Activated B cell treated with CpG ODN at 0.5 μM for 24 hours (primary cell): Measurements from ENCODE around the gene SELENOW. TPM values are rescaled to one million over a fixed set of nuclear protein-coding genes. Genes with fewer than 3 reads are reported as not detected.
A peak's percentile ranks its signal among the peaks of the same experiment; 100 is the strongest.
"Not testable (repeated sequence)": the region's sequence is repeated elsewhere in the genome, so short reads cannot be mapped to it uniquely, and the experiment has no call there.

Experiments used
- ATAC-seq: fragments of 200-7000 bp; cut with Tn5 transposase; one replicate; pipeline ENCODE4 v1.10.0; 2021; ENCODE audit warnings: low read depth, mild to moderate bottlenecking, moderate library complexity
- CTCF ChIA-PET: fragments of 350-600 bp; sonication (Branson Sonifier 250); formaldehyde crosslinking; loops from one replicate; lab custom pipeline; 2021; ENCODE audit warnings: antibody characterized with exemption; lab: Charles Lee
- POLR2A ChIA-PET: fragments of 350-600 bp; sonication (Branson Sonifier 250); formaldehyde crosslinking; loops from one replicate; lab custom pipeline; 2021; ENCODE audit warnings: antibody characterized with exemption; lab: Charles Lee
- DNase-seq: peaks from one replicate; pipeline ENCODE4 v3.0.0; 2022
- H3K27ac Mint-ChIP-seq: one replicate; pipeline ENCODE4 v1.8.0; 2020; ENCODE audit warnings: mixed read lengths
- H3K27me3 Mint-ChIP-seq: one replicate; pipeline ENCODE4 v1.8.0; 2021; ENCODE audit warnings: mixed read lengths
- H3K36me3 Mint-ChIP-seq: one replicate; pipeline ENCODE4 v1.8.0; 2021; ENCODE audit warnings: low read depth, mixed read lengths
- H3K4me1 Mint-ChIP-seq: one replicate; pipeline ENCODE4 v1.8.0; 2021; ENCODE audit warnings: mixed read lengths
- H3K4me3 Mint-ChIP-seq: one replicate; pipeline ENCODE4 v1.8.0; 2020; ENCODE audit warnings: mild to moderate bottlenecking, mixed read lengths
- H3K9me3 Mint-ChIP-seq: one replicate; pipeline ENCODE4 v1.8.0; 2020; ENCODE audit warnings: mixed read lengths
- intact Hi-C: fragments of 100-400 bp; cut with micrococcal nuclease; formaldehyde crosslinking; loops from one replicate; pipeline ENCODE4 v1.15.1; 2024
- total RNA-seq: library from RNA; stranded (reverse); gene quantifications from 2 replicates; pipeline ENCODE4 v1.2.3, GENCODE V29; 2022
- TF ChIP-seq, protein P1 (sequence below): fragments of 200-600 bp; IDR thresholded peaks from one replicate; pipeline ENCODE4 v1.8.0; 2022; ENCODE audit warnings: antibody characterized with exemption, mild to moderate bottlenecking

SELENOW gene
- total RNA-seq, 1 donor from 2014 or later, result 24.8 TPM

DNA sequence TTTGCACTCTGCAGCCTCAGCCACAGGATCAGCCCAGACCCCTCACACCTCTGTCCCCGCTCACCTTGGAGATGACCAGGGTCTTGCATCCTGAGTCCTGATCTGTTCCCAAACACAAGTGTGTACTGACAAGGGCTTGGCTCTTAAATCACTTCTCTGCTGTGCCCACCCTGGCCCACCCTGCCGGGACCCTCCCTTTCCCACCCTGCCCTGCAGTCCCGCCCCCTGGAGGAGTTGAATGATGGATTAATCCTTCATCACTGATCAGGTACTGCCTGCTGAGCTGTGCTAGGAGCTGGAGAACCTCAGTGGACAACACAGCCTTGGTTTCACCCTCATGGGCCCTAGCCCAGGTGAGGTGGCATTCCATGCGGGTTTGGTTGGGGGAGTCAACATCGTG lies 25.9 kb downstream of the SELENOW start, which contains the start of gene TPRX1:
Gene TPRX1, minus strand, starts transcription at position 101 of the 400 bp plus-strand sequence. Its CDS starts 12 bp downstream, at position 89.
- POLR2A ChIA-PET, DNase-seq, H3K4me1 Mint-ChIP-seq, H3K4me3 Mint-ChIP-seq, H3K27ac Mint-ChIP-seq, intact Hi-C loops, H3K9me3 Mint-ChIP-seq, H3K27me3 Mint-ChIP-seq, CTCF ChIA-PET, H3K36me3 Mint-ChIP-seq, ATAC-seq: not testable (repeated sequence)

DNA sequence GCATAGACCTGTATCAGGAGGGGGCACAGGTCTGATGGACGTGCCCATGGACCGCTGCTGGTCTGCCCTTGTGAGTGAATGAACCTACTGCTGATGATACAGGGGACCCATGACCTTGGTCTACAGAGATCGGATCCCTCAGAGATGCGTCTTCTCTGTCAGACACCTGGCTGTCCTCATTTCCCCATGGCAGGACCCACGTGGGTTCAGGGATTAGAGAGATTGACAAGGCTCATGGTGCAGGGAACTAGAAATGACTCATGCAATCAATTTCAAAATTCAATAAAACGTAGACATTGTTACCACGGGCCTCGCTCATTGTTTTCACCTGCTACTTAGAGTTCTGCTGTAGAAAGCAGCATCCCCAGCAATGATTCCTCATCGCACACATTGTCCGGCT lies 26.8 kb downstream of the SELENOW start:
- TF ChIP-seq, protein P1, sequence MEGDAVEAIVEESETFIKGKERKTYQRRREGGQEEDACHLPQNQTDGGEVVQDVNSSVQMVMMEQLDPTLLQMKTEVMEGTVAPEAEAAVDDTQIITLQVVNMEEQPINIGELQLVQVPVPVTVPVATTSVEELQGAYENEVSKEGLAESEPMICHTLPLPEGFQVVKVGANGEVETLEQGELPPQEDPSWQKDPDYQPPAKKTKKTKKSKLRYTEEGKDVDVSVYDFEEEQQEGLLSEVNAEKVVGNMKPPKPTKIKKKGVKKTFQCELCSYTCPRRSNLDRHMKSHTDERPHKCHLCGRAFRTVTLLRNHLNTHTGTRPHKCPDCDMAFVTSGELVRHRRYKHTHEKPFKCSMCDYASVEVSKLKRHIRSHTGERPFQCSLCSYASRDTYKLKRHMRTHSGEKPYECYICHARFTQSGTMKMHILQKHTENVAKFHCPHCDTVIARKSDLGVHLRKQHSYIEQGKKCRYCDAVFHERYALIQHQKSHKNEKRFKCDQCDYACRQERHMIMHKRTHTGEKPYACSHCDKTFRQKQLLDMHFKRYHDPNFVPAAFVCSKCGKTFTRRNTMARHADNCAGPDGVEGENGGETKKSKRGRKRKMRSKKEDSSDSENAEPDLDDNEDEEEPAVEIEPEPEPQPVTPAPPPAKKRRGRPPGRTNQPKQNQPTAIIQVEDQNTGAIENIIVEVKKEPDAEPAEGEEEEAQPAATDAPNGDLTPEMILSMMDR, result no peak
- DNase-seq (no peak), ATAC-seq (no peak)
- intact Hi-C loops, result no loop called here
- H3K27ac Mint-ChIP-seq, result no peak overlapping the region
- H3K4me3 Mint-ChIP-seq, result no peak overlapping the region
- ChIA-PET CTCF (no interaction called here), POLR2A (no interaction called here)
- no peaks in the 10 kb centered on the region for H3K4me1 Mint-ChIP-seq
- peaks cover 7% of the 10 kb centered on the region for H3K9me3 Mint-ChIP-seq
- H3K36me3 Mint-ChIP-seq, result peaks cover 2% of the 10 kb centered on the region
- no peaks in the 10 kb centered on the region for H3K27me3 Mint-ChIP-seq

DNA sequence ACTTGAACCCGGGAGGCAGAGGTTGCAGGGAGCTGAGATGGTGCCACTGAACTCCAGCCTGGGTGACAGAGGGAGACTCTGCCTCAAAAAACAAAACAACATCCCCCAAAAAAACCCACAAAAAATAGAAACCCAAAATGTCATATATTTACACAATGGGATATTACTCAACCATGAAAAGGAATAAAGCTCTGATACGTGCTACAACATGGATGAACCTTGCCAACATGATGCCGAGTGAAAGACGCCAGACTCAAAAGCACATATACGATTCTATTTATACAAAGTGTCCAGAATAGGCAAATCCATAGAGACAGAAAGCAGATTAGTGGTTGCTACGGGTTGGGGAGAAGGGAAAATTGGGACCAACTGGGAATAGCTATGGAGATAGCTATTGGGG lies 27.9 kb downstream of the SELENOW start:
- DNase-seq, result no peak
- intact Hi-C loops, result no loop called here
- Mint-ChIP-seq H3K27ac (no peak overlapping the region), H3K4me3 (no peak overlapping the region), H3K27me3 (no peaks in the 10 kb centered on the region), H3K9me3 (peaks cover 2% of the 10 kb centered on the region), H3K4me1 (no peaks in the 10 kb centered on the region), H3K36me3 (no peaks in the 10 kb centered on the region)
- no peak for ATAC-seq
- POLR2A ChIA-PET, result no interaction called here
- TF ChIP-seq, protein P1, result no peak
- CTCF ChIA-PET, result no interaction called here

DNA sequence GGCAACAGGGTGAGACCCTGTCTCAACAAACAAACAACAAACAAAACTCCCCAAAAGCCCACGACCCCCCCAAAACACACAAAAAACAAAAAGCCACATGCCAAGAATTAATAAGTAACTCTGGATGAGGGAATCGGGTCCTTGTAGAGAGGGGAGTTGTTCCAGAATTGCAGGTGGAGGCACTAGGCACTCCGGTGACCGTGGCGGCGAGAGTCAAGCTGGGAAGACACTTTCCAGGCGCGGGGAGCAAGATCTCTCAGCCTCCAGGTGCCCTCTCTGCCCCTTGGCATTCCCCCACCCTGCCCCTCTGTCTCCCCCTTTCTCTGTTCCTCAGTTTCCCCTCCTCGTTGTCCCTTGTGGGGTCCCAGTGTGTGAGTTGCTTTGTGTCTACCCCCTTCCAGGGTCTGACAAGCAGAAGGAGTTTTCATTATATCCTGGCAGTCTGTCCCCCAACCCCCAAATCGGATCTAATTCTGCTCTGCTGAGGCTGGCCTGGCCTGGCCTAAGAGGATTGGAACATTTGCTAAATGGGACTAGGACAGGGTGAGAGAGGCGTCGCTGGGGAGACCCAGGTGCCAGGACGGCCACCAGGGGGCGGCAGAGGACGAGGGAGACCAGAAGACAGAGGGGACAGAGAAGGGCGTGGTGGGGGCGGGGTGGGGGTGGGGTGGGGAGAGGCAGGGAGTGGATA lies 34.9 kb downstream of the SELENOW start:
- ChIA-PET POLR2A (no interaction called here), CTCF (interaction anchor here (1.3 kb wide), 1 partner anchor 15 kb away, joined by 3 read pairs; no protein-coding TSS in a partner anchor)
- Mint-ChIP-seq H3K27ac (no peak overlapping the region), H3K36me3 (no peaks in the 10 kb centered on the region), H3K27me3 (peaks cover 13% of the 10 kb centered on the region), H3K4me3 (no peak overlapping the region), H3K9me3 (no peaks in the 10 kb centered on the region), H3K4me1 (no peaks in the 10 kb centered on the region)
- DNase-seq, result peak; percentile 52
- intact Hi-C loops, result no loop called here
- TF ChIP-seq, protein P1, result no peak
- no peak for ATAC-seq

DNA sequence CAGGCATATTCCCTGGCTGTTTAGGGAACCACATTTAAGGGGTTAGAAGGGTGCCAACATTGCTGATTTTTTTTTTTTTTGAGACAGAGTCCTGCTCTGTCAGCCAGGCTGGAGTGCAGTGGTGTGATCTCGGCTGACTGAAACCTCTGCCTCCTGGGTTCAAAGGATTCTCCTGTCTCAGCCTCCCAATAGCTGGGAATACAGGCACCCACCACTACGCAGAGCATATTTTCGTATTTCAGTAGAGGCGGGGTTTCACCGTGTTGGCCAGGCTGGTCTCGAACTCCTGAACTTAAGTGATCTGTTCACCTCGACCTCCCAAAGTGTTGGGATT lies 35.5 kb downstream of the SELENOW start:
- CTCF ChIA-PET, result interaction anchor here (1.3 kb wide), 1 partner anchor 14 kb away, joined by 3 read pairs; no protein-coding TSS in a partner anchor
- peaks cover 18% of the 10 kb centered on the region for H3K27me3 Mint-ChIP-seq

DNA sequence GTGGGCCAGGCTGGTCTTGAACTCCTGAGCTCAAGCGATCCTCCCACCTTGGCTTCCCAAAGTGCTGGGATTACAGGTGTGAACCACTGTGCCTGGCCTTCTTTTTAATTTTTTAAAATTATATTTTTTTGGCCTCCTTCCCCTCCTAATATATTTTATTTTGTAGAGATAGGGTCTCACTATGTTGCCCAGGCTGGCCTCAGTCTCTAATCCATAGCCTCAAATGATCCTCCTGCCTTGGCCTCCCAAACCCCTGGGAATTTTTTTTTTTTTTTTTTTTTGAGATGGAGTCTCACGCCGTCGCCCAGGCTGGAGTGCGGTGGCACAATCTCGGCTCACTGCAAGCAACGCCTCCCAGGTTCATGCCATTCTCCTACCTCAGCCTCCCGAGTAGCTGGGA lies 37.8 kb downstream of the SELENOW start:
- H3K4me1 Mint-ChIP-seq, ATAC-seq, DNase-seq, H3K4me3 Mint-ChIP-seq, H3K27ac Mint-ChIP-seq, H3K9me3 Mint-ChIP-seq, POLR2A ChIA-PET, H3K36me3 Mint-ChIP-seq, intact Hi-C loops, CTCF ChIA-PET: not testable (repeated sequence)
- peaks cover 36% of the 10 kb centered on the region for H3K27me3 Mint-ChIP-seq

More for the DNA sequence above, 35.5 kb downstream of the SELENOW start:
- Mint-ChIP-seq H3K4me3 (no peak overlapping the region), H3K4me1 (no peaks in the 10 kb centered on the region), H3K9me3 (no peaks in the 10 kb centered on the region), H3K36me3 (no peaks in the 10 kb centered on the region), H3K27ac (no peak overlapping the region)
- no peak for DNase-seq
- ATAC-seq, result no peak
- TF ChIP-seq, protein P1, result no peak
- POLR2A ChIA-PET, result interaction anchor here (0.7 kb wide), 1 partner anchor 68 kb away, joined by 4 read pairs; no protein-coding TSS in a partner anchor
- intact Hi-C loops, result no loop called here

DNA sequence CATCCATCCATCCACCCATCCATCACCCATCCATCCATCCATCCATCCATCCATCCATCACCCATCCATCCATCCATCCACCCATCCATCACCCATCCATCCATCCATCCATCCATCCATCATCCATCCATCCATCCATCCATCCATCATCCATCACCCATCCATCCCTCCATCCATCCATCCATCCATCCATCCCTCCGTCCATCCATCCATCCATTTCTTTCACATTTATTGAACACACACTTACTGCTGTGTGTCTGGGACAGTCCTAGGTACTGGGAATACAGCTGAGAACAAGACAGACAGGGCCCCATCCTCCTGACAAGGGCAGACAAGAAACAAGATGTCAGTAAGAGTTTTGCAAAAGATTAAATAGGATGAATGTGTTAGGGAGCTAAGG lies 39.7 kb downstream of the SELENOW start:
- H3K4me3 Mint-ChIP-seq, H3K4me1 Mint-ChIP-seq, intact Hi-C loops, H3K27ac Mint-ChIP-seq, POLR2A ChIA-PET, DNase-seq, H3K9me3 Mint-ChIP-seq, H3K36me3 Mint-ChIP-seq, ATAC-seq, CTCF ChIA-PET: not testable (repeated sequence)
- H3K27me3 Mint-ChIP-seq, result peaks cover 46% of the 10 kb centered on the region
